Transverse colon (tissue), 4 donors: ENCODE data around the gene LCAT. TPM values are rescaled to one million over a fixed set of nuclear protein-coding genes. Genes with fewer than 3 reads are reported as not detected.
A peak's percentile ranks its signal among the peaks of the same experiment; 100 is the strongest.

Experiments used
- DNase-seq: peaks from one replicate; pipeline ENCODE4 v3.0.0-alpha.2; 2019
- H3K27ac ChIP-seq, 4 donors: fragments of 200-600 bp; sonication (generic); 2 replicates each; pipeline ENCODE4 v1.5.1; 2016 to 2018; ENCODE audit warnings: inconsistent platforms in 4 of 4
- H3K27me3 ChIP-seq: fragments of 200-600 bp; sonication (generic); 2 replicates; pipeline ENCODE4 v1.5.1; 2017; ENCODE audit warnings: inconsistent platforms
- H3K36me3 ChIP-seq, 4 donors: fragments of 200-600 bp; sonication (generic); 2 replicates each; pipeline ENCODE4 v1.5.1; 2017 to 2019; ENCODE audit warnings: inconsistent platforms in 4 of 4
- H3K4me1 ChIP-seq, 4 donors: fragments of 200-600 bp; sonication (generic); 2 replicates each; pipeline ENCODE4 v1.5.1; 2017 to 2020; ENCODE audit warnings: inconsistent platforms in 4 of 4
- H3K4me3 ChIP-seq, 4 donors: fragments of 200-600 bp; sonication (generic); 1 replicate in 1 of 4; 2 replicates in 3 of 4; pipeline versions ENCODE4 v1.5.1 to v1.6.1; 2017 to 2019; ENCODE audit warnings: inconsistent platforms in 4 of 4
- H3K9me3 ChIP-seq, 2 donors: fragments of 200-600 bp; sonication (generic); 2 replicates each; pipeline ENCODE4 v1.5.1; 2017 to 2019; ENCODE audit warnings: inconsistent platforms in 2 of 2
- CTCF ChIP-seq, 5 experiments: fragments of 200-600 bp in 3 of 5; fragments of 450-650 bp in 2 of 5; sonication (generic) in 3 of 5; IDR thresholded peaks; 1 replicate in 2 of 5; 2 replicates in 3 of 5; pipeline ENCODE4 v1.5.1; 2016 to 2017; ENCODE audit warnings: antibody characterized with exemption in 5 of 5, inconsistent platforms in 3 of 5, mild to moderate bottlenecking in 2 of 5, moderate library complexity in 1 of 5
- EP300 ChIP-seq: sonication (generic); formaldehyde crosslinking; IDR thresholded peaks from one replicate; pipeline ENCODE4 v1.6.1; 2017; ENCODE audit warnings: antibody characterized with exemption, low read depth
- POLR2A ChIP-seq: fragments of 450-650 bp; IDR thresholded peaks from one replicate; pipeline ENCODE4 v1.6.1; 2016; ENCODE audit warnings: antibody characterized with exemption, mild to moderate bottlenecking, moderate library complexity
- POLR2AphosphoS5 ChIP-seq, 3 donors: sonication (generic); formaldehyde crosslinking; IDR thresholded peaks; one replicate each; pipeline ENCODE4 v1.6.1; 2016; ENCODE audit warnings: antibody characterized with exemption in 3 of 3
- WGBS, 2 donors: methylation state at CpG; one replicate each; pipeline ENCODE4 v1.1.5; 2018; ENCODE audit warnings: low coverage in 1 of 2; 5-methylcytosine and 5-hydroxymethylcytosine counted together
- in situ Hi-C, 4 donors: fragments of 200-750 bp; cut with MboI; loops; one replicate each; pipeline versions ENCODE4 v1.15.0 to v1.15.1; 2017; ENCODE audit warnings: low sequenced_read_pairs in 3 of 4, low pct_ligation_motif_present in 1 of 4, low pct_unique_long_range_greater_than_20kb in 1 of 4
- intact Hi-C: fragments of 100-400 bp; cut with DNase I; formaldehyde crosslinking; loops from one replicate; pipeline ENCODE4 v1.15.1; 2023; ENCODE audit warnings: low total_unique reads
- total RNA-seq, 4 donors: library from RNA; depleted of rRNA; stranded (reverse); fragments of >200 nt; gene quantifications; one replicate each; pipeline ENCODE4 v1.1.0, GENCODE V29; 2016

Gene LCAT
- total RNA-seq, 4 donors from 2014 or later, result 2.2 to 30.7 (median 4.2) TPM

- peaks cover 15 to 51% (median 30%) of the 10 kb centered on the region in 4 donors for H3K4me1 ChIP-seq
- in situ Hi-C loops, result no loop called here
- peak overlapping the region in 1 of 4 donors; percentile 71 for H3K4me3 ChIP-seq
These were observed 22.0 kb upstream of the LCAT start for GRCh38 chr16:67965668-67966548.

GRCh38 chr16:67964477-67965131 is 20.7 kb upstream of the LCAT start:
- Histone ChIP-seq H3K36me3 (no peaks in the 10 kb centered on the region), H3K27ac (peak overlapping the region; percentile 2 to 95 (median 24)), H3K4me1 (peaks cover 15 to 62% (median 39%) of the 10 kb centered on the region in 4 donors), H3K9me3 (no peaks in the 10 kb centered on the region), H3K4me3 (no peak overlapping the region), H3K27me3 (peaks cover 19% of the 10 kb centered on the region)
- intact Hi-C loops, result no loop called here
- in situ Hi-C loops, result no loop called here
- 80 to 88% methylated on average over 2 to 6 of the region's 6 CpGs for WGBS, 2 donors
- no peak for TF ChIP-seq CTCF (IDR thresholded peaks at IDR 0.05)
- TF ChIP-seq EP300, result no peak
- no peak for TF ChIP-seq POLR2AphosphoS5 (IDR thresholded peaks at IDR 0.05)
- no peak for TF ChIP-seq POLR2A
- no peak for DNase-seq

More at GRCh38 chr16:67965668-67966548, 22.0 kb upstream of the LCAT start:
- no peak for TF ChIP-seq EP300
- no peak for TF ChIP-seq POLR2A
- no peak for TF ChIP-seq CTCF (IDR thresholded peaks at IDR 0.05)
- TF ChIP-seq POLR2AphosphoS5 (IDR thresholded peaks at IDR 0.05), result no peak
- Histone ChIP-seq H3K27ac (peak overlapping the region; percentile 49 to 95 (median 92)), H3K27me3 (peaks cover 22% of the 10 kb centered on the region), H3K9me3 (no peaks in the 10 kb centered on the region), H3K36me3 (no peaks in the 10 kb centered on the region)
- DNase-seq, result no peak
- intact Hi-C loops, result no loop called here
- WGBS, 2 donors, result 78% methylated on average over 11 of the region's 11 CpGs; no CpG with 5 or more reads in 1 of the 2 donors

GRCh38 chr16:67963662-67964321 is 19.9 kb upstream of the LCAT start:
- Histone ChIP-seq H3K36me3 (no peaks in the 10 kb centered on the region), H3K9me3 (no peaks in the 10 kb centered on the region), H3K27ac (peak overlapping the region; percentile 2 to 49 (median 24))

More at GRCh38 chr16:67963662-67964321, 19.9 kb upstream of the LCAT start:
- Histone ChIP-seq H3K27me3 (peaks cover 10% of the 10 kb centered on the region), H3K4me1 (peaks cover 15 to 62% (median 41%) of the 10 kb centered on the region in 4 donors), H3K4me3 (no peak overlapping the region)
- no peak for DNase-seq
- WGBS, 2 donors, result 75% methylated on average over 32 of the region's 32 CpGs; no CpG with 5 or more reads in 1 of the 2 donors
- TF ChIP-seq CTCF (IDR thresholded peaks at IDR 0.05) (no peak), POLR2A (no peak)
- in situ Hi-C loops, result no loop called here
- intact Hi-C loops, result no loop called here
